Activated T-helper 1 cell treated with anti-CD3 and anti-CD28 coated beads, Interleukin-12 subunit alpha, Interleukin-12 subunit beta, Interleukin-2, Interleukin-4 antibody, amounts not matched to agents 30 ng/mL and 10 ng/mL and 1 ng/mL, durations not matched to agents 14 hours and 24 hours and 36 hours (primary cell): ENCODE data around the gene CSTPP1. TPM values are rescaled to one million over a fixed set of nuclear protein-coding genes. Genes with fewer than 3 reads are reported as not detected.
A peak's percentile ranks its signal among the peaks of the same experiment; 100 is the strongest.

Experiments
- DNase-seq: peaks from one replicate; pipeline ENCODE4 v3.0.0; 2021; ENCODE audit warnings: low spot score
- H3K27ac Mint-ChIP-seq: one replicate; pipeline ENCODE4 v1.8.0; 2021; ENCODE audit warnings: mild to moderate bottlenecking, mixed read lengths
- H3K27me3 Mint-ChIP-seq: one replicate; pipeline ENCODE4 v1.8.0; 2022; ENCODE audit warnings: mild to moderate bottlenecking, moderate library complexity, mixed read lengths; ENCODE audit not compliant: insufficient read depth
- H3K36me3 Mint-ChIP-seq: one replicate; pipeline ENCODE4 v1.8.0; 2021; ENCODE audit warnings: low read depth, mixed read lengths
- H3K4me1 Mint-ChIP-seq: one replicate; pipeline ENCODE4 v1.8.0; 2021; ENCODE audit warnings: low read depth, mixed read lengths
- H3K4me3 Mint-ChIP-seq: one replicate; pipeline ENCODE4 v1.8.0; 2021; ENCODE audit warnings: mild to moderate bottlenecking, moderate library complexity, mixed read lengths
- H3K9me3 Mint-ChIP-seq: one replicate; pipeline ENCODE4 v1.8.0; 2021; ENCODE audit warnings: mixed read lengths
- intact Hi-C: fragments of 100-400 bp; cut with micrococcal nuclease; formaldehyde crosslinking; loops from one replicate; pipeline ENCODE4 v1.15.1; 2024
- total RNA-seq: library from RNA; stranded (reverse); gene quantifications from 2 replicates; pipeline ENCODE4 v1.2.3, GENCODE V29; 2022

Gene CSTPP1
- total RNA-seq, 1 donor from 2014 or later, result 16.7 TPM

- Mint-ChIP-seq H3K4me1 (peaks cover 36% of the 10 kb centered on the region), H3K27ac (no peak overlapping the region)
Measured at GRCh38 chr11:47178316-47178715, 241.8 kb downstream of the CSTPP1 start.

DNA sequence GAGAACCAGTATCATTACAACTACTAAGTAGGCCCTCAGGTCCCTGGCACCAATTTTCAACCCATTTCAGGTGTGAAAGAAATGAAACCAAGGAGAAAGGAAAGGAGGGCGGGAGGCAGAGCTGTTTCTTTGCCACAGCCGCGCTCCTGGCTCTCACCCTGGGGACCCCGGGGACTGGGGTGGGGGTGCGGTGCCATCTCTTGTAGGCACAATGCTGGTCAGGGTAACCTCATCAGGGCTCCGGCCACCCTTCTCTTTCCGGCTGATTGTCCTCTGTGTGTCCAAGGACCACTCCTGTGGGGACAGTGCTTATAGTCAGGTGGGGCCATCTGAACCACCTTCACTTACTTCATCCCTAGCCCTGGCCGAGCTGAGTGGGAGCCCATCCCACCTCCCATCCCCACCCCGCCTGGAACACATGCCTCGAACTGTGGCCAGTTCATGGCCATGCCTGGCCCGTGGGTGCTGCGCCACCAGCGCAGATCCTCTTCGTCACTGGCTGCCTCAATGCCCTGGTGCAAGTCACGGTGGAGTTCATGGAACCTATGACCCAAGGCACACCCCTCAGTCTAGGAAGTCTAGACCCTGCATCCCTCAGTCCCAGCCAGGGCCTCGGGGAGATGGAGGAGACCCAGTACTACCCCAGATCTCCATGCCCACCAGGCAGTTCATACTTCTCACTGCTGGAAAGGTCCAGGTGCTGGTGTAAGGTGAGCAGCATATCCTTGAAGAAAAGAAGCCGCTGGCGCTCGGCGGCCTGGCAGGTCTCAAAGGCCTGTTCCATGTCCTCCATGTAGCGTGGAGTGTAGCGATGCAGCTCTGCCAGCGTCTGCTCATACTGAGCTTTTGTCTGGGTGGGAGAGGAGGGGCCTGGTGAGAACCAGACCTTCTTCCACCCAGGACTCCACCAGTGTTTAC is 242.4 kb downstream of the CSTPP1 start:
- H3K27ac Mint-ChIP-seq, result no peak overlapping the region
- peaks cover 31% of the 10 kb centered on the region for H3K4me1 Mint-ChIP-seq
- intact Hi-C loops, result no loop called here
- H3K4me3 Mint-ChIP-seq, result peak overlapping the region; percentile 39
- no peak for DNase-seq
- H3K27me3 Mint-ChIP-seq, result no peaks in the 10 kb centered on the region
- peaks cover under 1% of the 10 kb centered on the region for H3K36me3 Mint-ChIP-seq
- no peaks in the 10 kb centered on the region for H3K9me3 Mint-ChIP-seq

More at GRCh38 chr11:47178316-47178715, 241.8 kb downstream of the CSTPP1 start:
- H3K9me3 Mint-ChIP-seq, result no peaks in the 10 kb centered on the region
- H3K27me3 Mint-ChIP-seq, result no peaks in the 10 kb centered on the region
- intact Hi-C loops, result no loop called here
- H3K36me3 Mint-ChIP-seq, result peaks cover 5% of the 10 kb centered on the region
- DNase-seq, result no peak
- no peak overlapping the region for H3K4me3 Mint-ChIP-seq

DNA sequence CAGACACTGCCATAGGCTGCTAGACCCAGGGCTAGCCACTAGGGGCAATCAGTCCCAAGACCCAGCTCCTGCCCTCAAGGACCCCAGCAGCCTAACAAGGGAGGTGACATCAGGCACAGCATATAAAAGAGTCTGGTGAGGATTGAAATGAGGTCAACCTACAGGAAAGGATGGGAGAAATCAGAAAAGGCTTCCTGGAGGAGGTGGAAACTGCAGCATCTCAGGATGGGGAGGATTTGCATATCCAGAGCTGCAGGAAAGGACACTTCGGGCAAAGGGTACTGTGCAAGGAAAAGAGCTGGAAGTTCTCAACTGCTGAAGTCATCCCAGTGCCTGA is 243.1 kb downstream of the CSTPP1 start:
- Mint-ChIP-seq H3K27ac (no peak overlapping the region), H3K4me1 (peaks cover 29% of the 10 kb centered on the region), H3K27me3 (peaks cover 4% of the 10 kb centered on the region), H3K9me3 (no peaks in the 10 kb centered on the region), H3K36me3 (no peaks in the 10 kb centered on the region), H3K4me3 (no peak overlapping the region)
- intact Hi-C loops, result no loop called here
- DNase-seq, result peak; percentile 22

- no peaks in the 10 kb centered on the region for H3K9me3 Mint-ChIP-seq
- H3K4me1 Mint-ChIP-seq, result peaks cover 26% of the 10 kb centered on the region
- no peak overlapping the region for H3K4me3 Mint-ChIP-seq
- H3K27me3 Mint-ChIP-seq, result peaks cover 7% of the 10 kb centered on the region
- H3K27ac Mint-ChIP-seq, result no peak overlapping the region
- intact Hi-C loops, result no loop called here
- H3K36me3 Mint-ChIP-seq, result no peaks in the 10 kb centered on the region
- DNase-seq, result no peak
Measured at GRCh38 chr11:47180006-47180787, 243.6 kb downstream of the CSTPP1 start.

- Mint-ChIP-seq H3K4me3 (no peak overlapping the region), H3K27me3 (peaks cover 7% of the 10 kb centered on the region), H3K36me3 (no peaks in the 10 kb centered on the region), H3K27ac (no peak overlapping the region), H3K4me1 (peaks cover 16% of the 10 kb centered on the region), H3K9me3 (no peaks in the 10 kb centered on the region)
- DNase-seq, result no peak
- intact Hi-C loops, result no loop called here
Measured at GRCh38 chr11:47181271-47181670, 244.7 kb downstream of the CSTPP1 start.

DNA sequence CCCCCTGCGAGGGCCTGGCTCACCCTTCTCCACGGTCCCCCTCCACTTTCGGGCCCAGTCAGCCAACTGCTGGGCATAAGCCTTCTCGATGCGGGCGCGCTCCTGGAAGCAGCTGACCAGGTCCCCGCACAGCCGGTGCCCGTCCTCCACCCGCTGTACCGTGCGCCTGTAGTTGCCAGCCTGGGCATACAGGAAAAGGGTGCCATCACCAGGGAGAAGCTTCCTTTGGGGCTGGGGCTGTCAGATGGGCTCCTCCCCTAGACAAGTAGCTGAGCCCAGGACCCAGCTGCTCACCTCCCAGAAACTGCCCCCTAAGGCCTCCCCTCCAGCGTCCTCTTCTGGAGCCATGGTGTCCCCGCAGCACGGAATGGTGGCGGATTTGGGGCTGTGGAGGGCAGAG is 245.8 kb downstream of the CSTPP1 start:
- no peak overlapping the region for H3K27ac Mint-ChIP-seq
- intact Hi-C loops, result no loop called here
- DNase-seq, result no peak

GRCh38 chr11:47183031-47183856 is 246.7 kb downstream of the CSTPP1 start:
- peaks cover 22% of the 10 kb centered on the region for H3K27me3 Mint-ChIP-seq
- H3K4me3 Mint-ChIP-seq, result peak overlapping the region; percentile 7
- H3K9me3 Mint-ChIP-seq, result no peaks in the 10 kb centered on the region
- H3K4me1 Mint-ChIP-seq, result peaks cover 5% of the 10 kb centered on the region
- intact Hi-C loops, result no loop called here
- no peak overlapping the region for H3K27ac Mint-ChIP-seq
- DNase-seq, result no peak
- H3K36me3 Mint-ChIP-seq, result peaks cover 3% of the 10 kb centered on the region

More for the DNA sequence above, 245.8 kb downstream of the CSTPP1 start:
- peaks cover 13% of the 10 kb centered on the region for H3K27me3 Mint-ChIP-seq
- H3K4me1 Mint-ChIP-seq, result peaks cover 12% of the 10 kb centered on the region
- H3K4me3 Mint-ChIP-seq, result no peak overlapping the region
- H3K36me3 Mint-ChIP-seq, result peaks cover 3% of the 10 kb centered on the region
- H3K9me3 Mint-ChIP-seq, result no peaks in the 10 kb centered on the region

- Mint-ChIP-seq H3K4me1 (peaks cover 5% of the 10 kb centered on the region), H3K27ac (no peak overlapping the region), H3K36me3 (peaks cover 3% of the 10 kb centered on the region), H3K9me3 (no peaks in the 10 kb centered on the region), H3K27me3 (peaks cover 29% of the 10 kb centered on the region), H3K4me3 (peak overlapping the region; percentile 7)
- no peak for DNase-seq
- intact Hi-C loops, result no loop called here
Measured at GRCh38 chr11:47183969-47184368, 247.4 kb downstream of the CSTPP1 start.

GRCh38 chr11:47184711-47185304 is 248.2 kb downstream of the CSTPP1 start:
- H3K36me3 Mint-ChIP-seq, result peaks cover 3% of the 10 kb centered on the region
- intact Hi-C loops, result no loop called here
- H3K4me3 Mint-ChIP-seq, result peak overlapping the region; percentile 33
- peaks cover under 1% of the 10 kb centered on the region for H3K4me1 Mint-ChIP-seq
- no peaks in the 10 kb centered on the region for H3K9me3 Mint-ChIP-seq
- no peak for DNase-seq
- peaks cover 37% of the 10 kb centered on the region for H3K27me3 Mint-ChIP-seq
- H3K27ac Mint-ChIP-seq, result no peak overlapping the region

DNA sequence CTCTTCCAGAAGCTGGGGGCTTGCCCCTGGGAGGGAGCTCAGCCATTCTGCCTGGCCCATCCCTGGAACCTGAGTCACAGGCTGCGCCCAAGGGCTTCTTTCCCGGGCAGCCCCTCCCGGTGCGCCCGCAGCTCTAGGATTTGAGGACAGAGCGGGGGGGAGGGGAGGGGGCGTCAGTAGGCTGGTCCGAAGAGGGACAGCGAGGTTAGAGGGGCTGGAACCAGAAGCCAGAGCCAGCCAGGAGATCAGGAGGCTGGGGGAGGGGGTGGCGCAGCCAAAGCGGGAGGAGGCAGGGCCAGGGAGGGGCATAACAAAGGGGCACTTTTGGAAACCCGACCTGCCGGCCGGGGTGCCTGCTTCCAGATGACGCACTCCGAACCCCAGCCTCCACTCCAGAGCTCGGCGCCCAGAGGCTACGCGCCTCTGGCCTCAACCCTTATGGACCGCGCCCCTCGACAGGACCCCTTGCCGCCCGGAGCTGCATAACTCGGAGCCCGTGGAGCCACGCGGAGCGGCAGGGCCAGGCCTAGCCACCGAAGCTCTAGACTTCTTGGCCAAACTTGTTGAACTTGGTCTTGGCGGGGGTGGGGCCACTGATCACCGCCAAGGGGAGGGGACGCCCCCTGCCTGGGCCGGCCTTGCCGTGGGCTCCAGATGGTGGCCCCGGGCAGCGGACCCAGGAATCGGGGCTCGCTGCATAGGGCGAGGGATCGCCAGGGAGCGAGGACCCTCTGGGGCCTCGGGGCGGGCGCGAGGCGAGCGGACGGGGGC is 248.9 kb downstream of the CSTPP1 start:
- no peak for DNase-seq
- H3K27me3 Mint-ChIP-seq, result peaks cover 44% of the 10 kb centered on the region
- intact Hi-C loops, result loop anchor here (1.0 to 2.0 kb wide), 3 partner anchors 8 to 73 kb away; partner anchors contain the start of gene DDB2
- no peak overlapping the region for H3K27ac Mint-ChIP-seq
- peaks cover 3% of the 10 kb centered on the region for H3K36me3 Mint-ChIP-seq
- H3K4me1 Mint-ChIP-seq, result no peaks in the 10 kb centered on the region
- no peaks in the 10 kb centered on the region for H3K9me3 Mint-ChIP-seq
- H3K4me3 Mint-ChIP-seq, result peak overlapping the region; percentile 47

DNA sequence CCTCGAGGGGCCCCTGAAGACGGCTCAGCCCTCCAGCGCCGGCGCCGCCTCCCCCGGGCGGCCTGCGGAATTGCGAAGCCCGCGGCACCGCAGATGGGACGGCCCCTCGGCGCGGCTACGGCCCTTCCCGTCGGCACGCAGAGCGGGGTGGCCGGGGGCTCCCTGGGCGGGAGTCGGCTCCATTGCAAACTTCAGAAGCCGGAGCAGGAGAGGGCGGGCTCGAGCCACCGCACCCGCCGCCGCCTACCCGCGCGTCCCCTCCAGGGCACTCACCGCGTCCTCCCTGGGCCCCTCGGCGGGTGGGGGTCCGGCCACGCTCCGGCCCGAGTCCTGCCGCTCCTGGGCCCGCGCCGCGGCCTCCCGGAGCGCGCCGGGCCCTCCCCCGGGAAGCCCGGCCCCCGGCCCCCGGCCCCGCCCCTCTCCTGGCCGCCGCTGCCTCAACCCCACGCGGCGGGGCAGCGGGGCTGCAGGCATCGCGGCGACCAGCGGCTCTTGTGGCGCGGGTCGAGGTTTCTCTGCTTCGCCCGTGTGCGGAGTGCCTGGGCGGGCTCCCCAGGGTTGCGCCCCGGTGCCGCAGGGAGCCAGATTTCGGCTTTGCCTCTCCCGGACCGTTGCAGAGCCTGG is 249.6 kb downstream of the CSTPP1 start, which contains the start of gene PACSIN3:
PACSIN3 (minus strand) TSS at position 359 of the 624 bp plus-strand sequence. CDS start 3,707 bp downstream, outside the sequence.
- intact Hi-C loops, result loop anchor here (1.0 to 2.0 kb wide), 3 partner anchors 9 to 73 kb away; partner anchors contain the start of gene DDB2
- no peak within 1 kb of the TSS for H3K27ac Mint-ChIP-seq

More for the DNA sequence above, 249.6 kb downstream of the CSTPP1 start, which contains the start of gene PACSIN3:
- H3K4me3 Mint-ChIP-seq, result peak within 1 kb of the TSS; percentile 79
- peaks cover 44% of the 10 kb centered on the region for H3K27me3 Mint-ChIP-seq
- no peaks in the 10 kb centered on the region for H3K4me1 Mint-ChIP-seq
- H3K9me3 Mint-ChIP-seq, result no peaks in the 10 kb centered on the region
- DNase-seq, result peak; percentile 29
- H3K36me3 Mint-ChIP-seq, result peaks cover 3% of the 10 kb centered on the region
